HL-60 (cell line): ENCODE measurements around the gene BSG.
A peak's percentile ranks its signal among the peaks of the same experiment; 100 is the strongest.

Source experiments
- DNase-seq, 2 experiments: peaks; one replicate each; pipeline ENCODE4 v3.0.0-alpha.2; 2010 to 2020; ENCODE audit warnings: low read depth in 1 of 2, low spot score in 1 of 2
- H3K27ac ChIP-seq: fragments of 250-450 bp; sonication (Bioruptor Pico); replicated peaks from 2 replicates; pipeline ENCODE4 v1.5.1; 2020; ENCODE audit warnings: mild to moderate bottlenecking, moderate library complexity
- H3K27me3 ChIP-seq: fragments of 250-450 bp; sonication (Bioruptor Pico); 2 replicates; pipeline ENCODE4 v1.5.1; 2021; ENCODE audit warnings: mild to moderate bottlenecking, moderate library complexity; ENCODE audit not compliant: insufficient read depth, poor library complexity, severe bottlenecking
- H3K4me3 ChIP-seq: replicated peaks from 2 replicates; pipeline ENCODE4 v1.5.1; 2011; ENCODE audit warnings: mild to moderate bottlenecking, control low read depth, low read length; ENCODE audit not compliant: insufficient read depth
- GABPA ChIP-seq: IDR thresholded peaks from 2 replicates; pipeline ENCODE4 v1.6.1; 2012; ENCODE audit warnings: low read depth
- POLR2AphosphoS5 ChIP-seq: IDR thresholded peaks from 2 replicates; pipeline ENCODE4 v1.6.1; 2012; ENCODE audit warnings: low read depth
- SPI1 ChIP-seq: IDR thresholded peaks from 2 replicates; pipeline ENCODE4 v1.6.1; 2012; ENCODE audit warnings: low read depth, mild to moderate bottlenecking, borderline replicate concordance
- TF ChIP-seq, protein P1 (sequence below): IDR thresholded peaks from one replicate; pipeline ENCODE4 v1.5.1; 2011; ENCODE audit warnings: low read length, control low read depth, inconsistent platforms; ENCODE audit not compliant: insufficient read depth
- TF ChIP-seq, protein P2 (sequence below): IDR thresholded peaks from 2 replicates; pipeline ENCODE4 v1.6.1; 2012; ENCODE audit warnings: low read depth; ENCODE audit not compliant: insufficient replicate concordance

BSG gene

GRCh38 chr19:556611-557382 is 15.6 kb upstream of the BSG start:
- DNase-seq = peak in 1 of 2 experiments; percentile 31
- H3K27me3 ChIP-seq = no peaks in the 10 kb centered on the region
- H3K27ac ChIP-seq = 0 out of 2 replicates have a peak overlapping the region, but pooled peaks have one; percentile 12
- TF ChIP-seq, protein P1, sequence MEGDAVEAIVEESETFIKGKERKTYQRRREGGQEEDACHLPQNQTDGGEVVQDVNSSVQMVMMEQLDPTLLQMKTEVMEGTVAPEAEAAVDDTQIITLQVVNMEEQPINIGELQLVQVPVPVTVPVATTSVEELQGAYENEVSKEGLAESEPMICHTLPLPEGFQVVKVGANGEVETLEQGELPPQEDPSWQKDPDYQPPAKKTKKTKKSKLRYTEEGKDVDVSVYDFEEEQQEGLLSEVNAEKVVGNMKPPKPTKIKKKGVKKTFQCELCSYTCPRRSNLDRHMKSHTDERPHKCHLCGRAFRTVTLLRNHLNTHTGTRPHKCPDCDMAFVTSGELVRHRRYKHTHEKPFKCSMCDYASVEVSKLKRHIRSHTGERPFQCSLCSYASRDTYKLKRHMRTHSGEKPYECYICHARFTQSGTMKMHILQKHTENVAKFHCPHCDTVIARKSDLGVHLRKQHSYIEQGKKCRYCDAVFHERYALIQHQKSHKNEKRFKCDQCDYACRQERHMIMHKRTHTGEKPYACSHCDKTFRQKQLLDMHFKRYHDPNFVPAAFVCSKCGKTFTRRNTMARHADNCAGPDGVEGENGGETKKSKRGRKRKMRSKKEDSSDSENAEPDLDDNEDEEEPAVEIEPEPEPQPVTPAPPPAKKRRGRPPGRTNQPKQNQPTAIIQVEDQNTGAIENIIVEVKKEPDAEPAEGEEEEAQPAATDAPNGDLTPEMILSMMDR = no peak
- TF ChIP-seq, protein P2, sequence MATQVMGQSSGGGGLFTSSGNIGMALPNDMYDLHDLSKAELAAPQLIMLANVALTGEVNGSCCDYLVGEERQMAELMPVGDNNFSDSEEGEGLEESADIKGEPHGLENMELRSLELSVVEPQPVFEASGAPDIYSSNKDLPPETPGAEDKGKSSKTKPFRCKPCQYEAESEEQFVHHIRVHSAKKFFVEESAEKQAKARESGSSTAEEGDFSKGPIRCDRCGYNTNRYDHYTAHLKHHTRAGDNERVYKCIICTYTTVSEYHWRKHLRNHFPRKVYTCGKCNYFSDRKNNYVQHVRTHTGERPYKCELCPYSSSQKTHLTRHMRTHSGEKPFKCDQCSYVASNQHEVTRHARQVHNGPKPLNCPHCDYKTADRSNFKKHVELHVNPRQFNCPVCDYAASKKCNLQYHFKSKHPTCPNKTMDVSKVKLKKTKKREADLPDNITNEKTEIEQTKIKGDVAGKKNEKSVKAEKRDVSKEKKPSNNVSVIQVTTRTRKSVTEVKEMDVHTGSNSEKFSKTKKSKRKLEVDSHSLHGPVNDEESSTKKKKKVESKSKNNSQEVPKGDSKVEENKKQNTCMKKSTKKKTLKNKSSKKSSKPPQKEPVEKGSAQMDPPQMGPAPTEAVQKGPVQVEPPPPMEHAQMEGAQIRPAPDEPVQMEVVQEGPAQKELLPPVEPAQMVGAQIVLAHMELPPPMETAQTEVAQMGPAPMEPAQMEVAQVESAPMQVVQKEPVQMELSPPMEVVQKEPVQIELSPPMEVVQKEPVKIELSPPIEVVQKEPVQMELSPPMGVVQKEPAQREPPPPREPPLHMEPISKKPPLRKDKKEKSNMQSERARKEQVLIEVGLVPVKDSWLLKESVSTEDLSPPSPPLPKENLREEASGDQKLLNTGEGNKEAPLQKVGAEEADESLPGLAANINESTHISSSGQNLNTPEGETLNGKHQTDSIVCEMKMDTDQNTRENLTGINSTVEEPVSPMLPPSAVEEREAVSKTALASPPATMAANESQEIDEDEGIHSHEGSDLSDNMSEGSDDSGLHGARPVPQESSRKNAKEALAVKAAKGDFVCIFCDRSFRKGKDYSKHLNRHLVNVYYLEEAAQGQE = no peak
- no peak for TF ChIP-seq SPI1
- no peak for TF ChIP-seq GABPA
- TF ChIP-seq POLR2AphosphoS5 = no peak
- H3K4me3 ChIP-seq = no peak overlapping the region

- Histone ChIP-seq H3K4me3 (no peak overlapping the region), H3K27ac (no peak overlapping the region), H3K27me3 (no peaks in the 10 kb centered on the region)
- TF ChIP-seq POLR2AphosphoS5 = peak; percentile 9; the same call in 1 of the 2 replicates
- TF ChIP-seq, protein P1 = no peak
- DNase-seq = no peak
Observed at GRCh38 chr19:558770-559439, 13.5 kb upstream of the BSG start.

- no peak overlapping the region for H3K27ac ChIP-seq
- no peaks in the 10 kb centered on the region for H3K27me3 ChIP-seq
- no peak for TF ChIP-seq SPI1
- no peak; the same call in 1 of the 2 replicates for TF ChIP-seq POLR2AphosphoS5
- TF ChIP-seq, protein P1 = no peak
- TF ChIP-seq, protein P2 = no peak
- H3K4me3 ChIP-seq = no peak overlapping the region
- no peak for DNase-seq
Observed at GRCh38 chr19:560121-560520, 12.3 kb upstream of the BSG start.
